ENCODE results near the gene PDPK1.
"Not testable (repeated sequence)": the region's sequence is repeated elsewhere in the genome, so short reads cannot be mapped to it uniquely, and the experiment has no call there.

Gene PDPK1

DNA sequence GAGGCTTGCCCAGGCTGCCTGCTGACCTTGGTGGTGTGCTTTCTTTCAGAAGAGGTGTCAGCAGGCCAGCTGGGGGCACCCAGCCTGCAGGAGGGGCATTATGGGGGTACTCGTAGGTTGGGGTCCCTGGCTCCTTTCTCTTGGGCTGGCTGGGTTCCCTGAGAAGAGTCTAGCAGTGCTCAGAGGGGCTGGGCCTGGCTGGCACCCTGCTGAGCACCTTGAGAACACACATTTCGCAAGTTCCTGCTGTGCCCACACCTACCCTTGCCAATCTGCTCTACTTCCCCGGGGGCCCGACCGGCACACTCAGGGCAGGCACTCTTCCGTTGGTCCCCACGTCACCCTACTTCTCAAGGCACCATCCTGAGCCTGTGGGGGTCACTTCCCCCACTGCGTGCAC is 11.7 kb upstream of the PDPK1 start:
- DNase-seq: no peak

DNA sequence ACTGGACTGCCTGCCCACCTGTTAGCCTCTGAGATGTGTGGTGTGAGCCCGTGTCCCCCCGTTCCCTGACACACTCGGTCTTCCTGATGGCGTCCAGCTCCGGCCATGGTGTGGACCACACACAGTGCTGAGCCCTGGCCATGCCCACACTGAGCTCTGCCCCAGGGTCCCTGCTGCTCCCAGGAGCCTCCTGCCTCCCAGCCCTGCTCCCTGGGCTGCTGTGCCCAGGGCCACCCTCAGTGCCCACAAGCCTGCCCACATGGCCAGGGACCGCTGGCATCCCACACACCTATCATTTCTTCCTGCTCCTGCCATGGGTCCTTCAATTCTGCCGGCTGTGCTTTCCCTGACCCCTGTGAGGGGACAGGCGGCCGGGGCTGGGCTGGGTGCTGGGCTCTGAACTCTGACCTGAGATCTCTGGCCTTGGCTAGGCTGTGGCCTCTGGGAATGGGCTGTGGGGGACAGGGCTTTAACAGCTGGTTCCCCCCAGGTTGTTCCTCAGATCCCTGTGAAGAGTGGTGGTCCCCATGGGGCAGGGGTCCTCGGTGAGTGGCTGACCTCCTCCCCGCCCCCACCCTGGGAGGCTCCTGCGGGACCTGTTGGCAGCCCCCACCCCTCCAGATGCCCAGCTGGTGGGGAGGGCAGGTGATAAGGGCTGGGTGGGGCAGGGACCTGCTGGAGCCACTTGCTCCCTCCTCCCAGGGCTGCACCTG is 10.6 kb upstream of the PDPK1 start:
- no peak for DNase-seq

DNA sequence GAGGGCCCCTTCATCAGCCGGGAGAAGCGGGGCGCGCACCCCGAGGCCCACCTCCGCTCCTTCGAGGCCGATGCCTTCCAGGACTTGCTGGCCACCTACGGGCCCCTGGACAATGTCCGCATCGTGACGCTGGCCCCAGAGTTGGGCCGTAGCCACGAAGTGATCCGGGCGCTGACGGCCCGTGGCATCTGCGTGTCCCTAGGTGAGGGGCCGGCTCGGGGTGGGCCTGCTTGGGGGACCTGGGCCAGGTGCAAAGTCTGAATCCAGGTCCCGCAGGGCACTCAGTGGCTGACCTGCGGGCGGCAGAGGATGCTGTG is 10.1 kb upstream of the PDPK1 start:
- no peak for DNase-seq

DNA sequence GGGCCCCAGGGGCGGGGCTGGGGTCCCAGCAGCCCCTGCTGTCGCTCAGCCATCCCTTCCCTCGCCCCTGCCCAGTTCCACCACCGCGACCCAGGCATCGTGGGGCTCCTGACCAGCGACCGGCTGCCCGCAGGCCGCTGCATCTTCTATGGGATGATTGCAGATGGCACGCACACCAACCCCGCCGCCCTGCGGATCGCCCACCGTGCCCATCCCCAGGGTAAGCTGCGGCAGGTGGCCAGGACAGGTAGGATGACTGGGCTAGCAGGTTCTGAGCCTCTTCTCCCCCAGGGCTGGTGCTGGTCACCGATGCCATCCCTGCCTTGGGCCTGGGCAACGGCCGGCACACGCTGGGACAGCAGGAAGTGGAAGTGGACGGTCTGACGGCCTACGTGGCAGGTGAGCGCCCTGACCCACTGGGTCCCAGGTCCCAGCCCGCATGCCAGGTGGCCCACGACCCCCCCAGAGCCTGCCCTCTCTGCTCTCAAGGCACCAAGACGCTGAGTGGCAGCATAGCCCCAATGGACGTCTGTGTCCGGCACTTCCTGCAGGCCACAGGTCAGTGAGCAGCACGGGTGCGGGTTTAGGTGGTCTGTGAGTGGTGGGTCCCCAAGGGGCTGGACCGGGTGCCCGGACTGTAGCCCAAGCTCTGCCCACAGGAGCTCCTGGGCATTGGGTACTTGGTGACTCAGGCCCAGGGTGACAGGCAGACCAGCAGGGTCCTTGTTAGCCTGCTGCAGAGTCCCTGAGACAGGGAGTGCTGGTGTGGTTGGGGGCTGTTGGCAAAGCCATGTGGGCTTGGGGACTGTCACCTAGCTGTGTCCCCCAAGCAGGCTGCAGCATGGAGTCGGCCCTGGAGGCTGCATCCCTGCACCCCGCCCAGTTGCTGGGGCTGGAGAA is 9.4 kb upstream of the PDPK1 start:
- DNase-seq: no peak

DNA sequence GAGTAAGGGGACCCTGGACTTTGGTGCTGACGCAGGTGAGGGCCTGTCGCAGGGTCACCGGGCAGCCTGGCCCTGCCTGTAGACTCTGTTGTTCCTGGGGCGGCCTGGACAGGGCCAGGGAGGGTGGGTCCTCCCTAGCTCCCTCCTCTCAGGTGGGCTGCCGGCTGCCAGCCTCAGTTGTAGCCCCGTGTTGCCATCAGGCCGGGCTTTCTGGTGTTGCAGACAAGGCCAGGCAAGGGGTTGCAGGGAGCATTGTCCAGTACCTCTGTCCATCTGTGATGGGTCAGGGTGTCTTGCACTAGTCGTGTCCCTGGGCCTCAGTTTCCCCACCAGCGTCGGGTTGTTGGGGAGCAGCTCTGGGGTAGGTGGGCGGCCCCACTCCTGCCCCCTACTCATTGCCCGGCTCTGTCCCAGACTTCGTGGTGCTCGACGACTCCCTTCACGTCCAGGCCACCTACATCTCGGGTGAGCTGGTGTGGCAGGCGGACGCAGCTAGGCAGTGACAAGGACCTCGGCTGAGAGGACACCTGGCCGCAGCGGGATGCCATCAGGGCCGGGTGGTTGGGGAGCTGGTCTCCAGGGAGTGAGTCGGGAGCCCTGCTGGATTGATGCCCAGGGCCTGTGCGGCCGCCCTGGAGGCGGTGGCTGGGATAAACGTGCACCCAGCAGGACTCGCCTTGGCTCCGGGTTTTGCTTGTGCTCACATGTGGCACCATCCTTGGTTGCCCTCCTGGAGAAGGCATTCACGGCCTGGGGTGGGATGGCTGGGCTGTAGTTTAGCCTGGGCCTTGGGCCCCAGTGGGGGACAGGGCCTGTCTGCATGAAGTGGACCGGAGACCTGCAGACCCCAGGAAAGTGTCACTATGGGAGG is 8.5 kb upstream of the PDPK1 start:
- DNase-seq: no peak

DNA sequence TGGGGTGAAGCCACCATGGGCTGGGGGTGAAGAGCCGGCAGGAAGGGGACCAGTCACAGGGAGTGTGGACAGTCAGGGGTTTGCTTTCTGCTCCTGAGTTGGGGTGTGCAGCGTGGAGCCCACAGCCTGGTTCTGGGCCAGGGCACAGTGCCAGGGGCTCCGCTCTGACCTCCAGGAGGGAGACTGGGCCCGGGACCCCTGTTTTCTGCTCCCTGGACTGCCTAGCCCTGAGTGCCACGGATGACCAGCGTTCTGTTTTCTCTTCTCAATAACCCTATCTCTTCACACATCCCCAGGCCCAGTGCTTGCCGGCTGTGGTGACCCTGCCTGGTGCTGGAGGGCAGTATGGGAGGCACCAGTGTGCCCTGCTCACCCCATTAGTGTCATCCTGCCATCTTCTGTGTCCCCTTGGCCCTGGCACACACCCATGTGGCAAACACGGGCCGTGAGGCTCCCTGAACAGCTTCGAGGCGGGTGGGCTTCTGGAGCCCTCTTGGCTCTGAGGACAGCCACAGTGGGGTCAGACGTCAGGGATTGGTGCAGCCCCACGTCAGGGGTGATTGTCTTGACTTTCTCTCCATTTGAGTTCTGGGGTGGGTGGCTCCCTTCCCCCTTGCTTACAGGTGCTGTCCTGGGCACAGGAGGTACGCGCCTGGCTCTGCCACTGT is 7.7 kb upstream of the PDPK1 start:
- no peak for DNase-seq

DNA sequence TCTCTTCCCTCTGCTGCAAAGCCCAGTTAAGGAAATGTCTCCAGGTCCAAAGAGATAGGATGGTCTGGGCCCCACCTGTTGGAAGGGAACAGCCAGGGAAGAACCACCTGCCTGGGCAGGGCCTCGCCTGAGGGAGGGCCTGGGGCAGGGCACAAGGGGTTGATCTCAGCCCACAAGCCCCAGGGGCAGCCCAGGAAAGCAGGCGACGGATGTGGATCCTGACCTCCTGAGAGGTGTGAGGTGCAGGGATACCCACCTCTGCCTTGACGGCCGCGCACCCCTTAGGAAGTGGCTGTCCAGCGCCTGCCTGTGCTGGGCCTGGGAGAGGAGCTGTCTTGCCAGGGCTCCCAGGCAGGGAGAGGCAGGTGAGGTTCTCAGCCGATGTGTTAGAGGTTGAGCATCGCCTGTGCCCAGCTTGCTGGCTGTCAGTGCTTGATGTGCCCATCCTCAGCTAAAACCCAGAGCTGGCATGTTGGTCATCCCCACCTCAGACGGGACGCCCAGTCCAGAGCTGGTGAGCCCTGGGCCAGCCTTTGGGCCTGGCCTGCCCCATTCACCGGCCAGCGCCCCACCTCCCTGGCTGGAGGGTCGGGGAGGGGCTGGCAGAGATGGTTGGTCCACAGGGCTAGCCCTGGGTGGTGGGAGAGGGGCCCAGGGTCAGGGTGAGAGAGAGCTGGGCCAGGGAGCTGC is 7.0 kb upstream of the PDPK1 start:
- DNase-seq: no peak

DNA sequence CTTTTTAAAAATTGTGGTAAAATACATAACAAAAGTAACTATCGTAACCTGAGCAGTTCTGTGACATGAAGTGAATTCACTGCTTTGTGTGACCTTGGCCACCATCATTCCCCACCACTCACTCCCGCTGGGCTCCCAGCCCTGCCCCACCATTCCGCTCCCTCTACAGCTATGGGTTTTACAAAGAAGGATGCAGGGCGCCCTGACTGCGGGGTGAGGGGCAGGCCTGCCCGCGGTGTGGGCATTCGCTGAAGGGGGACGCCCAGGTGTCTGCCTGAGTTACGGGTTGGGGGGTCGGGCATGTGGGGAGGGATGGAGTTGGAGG is 6.5 kb upstream of the PDPK1 start, which contains the start of gene CEMP1:
TSS of gene CEMP1 (minus strand) at position 38 of the 325 bp plus-strand sequence. CDS start 335 bp downstream, outside the sequence.
- DNase-seq: no peak

DNA sequence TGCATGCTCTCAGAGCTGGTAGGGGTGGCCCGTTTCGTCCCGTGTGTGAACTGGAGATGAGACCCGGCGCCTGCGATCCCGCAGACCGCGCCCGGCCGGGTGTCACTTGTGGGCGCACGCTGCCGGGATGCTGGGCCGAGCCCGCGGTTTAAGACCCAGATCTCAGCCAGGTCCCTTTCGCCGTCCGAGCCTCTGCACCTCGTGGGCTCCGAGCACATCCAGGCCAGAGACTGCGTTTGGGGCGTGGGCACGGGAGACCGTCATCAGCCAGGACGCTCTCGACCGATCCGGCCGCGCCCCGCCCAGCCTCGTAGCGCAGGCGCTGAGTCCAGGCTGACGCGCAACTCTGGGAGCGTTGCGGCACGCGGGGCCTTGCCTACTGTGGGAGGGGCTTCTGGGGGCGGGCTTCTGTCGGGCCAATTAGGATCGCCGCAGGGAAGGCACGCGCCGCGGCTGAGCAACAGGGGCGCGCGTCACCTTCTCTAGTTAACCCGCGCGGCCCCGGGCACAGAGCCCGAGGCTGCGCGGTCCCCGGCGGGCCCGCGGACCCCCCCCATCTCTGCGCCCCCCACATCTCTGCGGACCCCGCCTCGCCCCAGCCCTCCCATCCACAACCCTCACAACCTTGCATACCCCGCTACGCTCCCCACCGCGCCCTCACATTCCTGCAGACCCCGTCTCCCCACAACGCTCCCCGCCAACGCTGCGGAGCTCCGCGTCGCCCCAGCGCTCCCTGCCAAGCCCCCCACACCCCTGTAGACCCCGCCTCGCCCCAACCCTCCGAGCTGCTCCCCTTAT is 5.9 kb upstream of the PDPK1 start:
- DNase-seq: peak; percentile 97

DNA sequence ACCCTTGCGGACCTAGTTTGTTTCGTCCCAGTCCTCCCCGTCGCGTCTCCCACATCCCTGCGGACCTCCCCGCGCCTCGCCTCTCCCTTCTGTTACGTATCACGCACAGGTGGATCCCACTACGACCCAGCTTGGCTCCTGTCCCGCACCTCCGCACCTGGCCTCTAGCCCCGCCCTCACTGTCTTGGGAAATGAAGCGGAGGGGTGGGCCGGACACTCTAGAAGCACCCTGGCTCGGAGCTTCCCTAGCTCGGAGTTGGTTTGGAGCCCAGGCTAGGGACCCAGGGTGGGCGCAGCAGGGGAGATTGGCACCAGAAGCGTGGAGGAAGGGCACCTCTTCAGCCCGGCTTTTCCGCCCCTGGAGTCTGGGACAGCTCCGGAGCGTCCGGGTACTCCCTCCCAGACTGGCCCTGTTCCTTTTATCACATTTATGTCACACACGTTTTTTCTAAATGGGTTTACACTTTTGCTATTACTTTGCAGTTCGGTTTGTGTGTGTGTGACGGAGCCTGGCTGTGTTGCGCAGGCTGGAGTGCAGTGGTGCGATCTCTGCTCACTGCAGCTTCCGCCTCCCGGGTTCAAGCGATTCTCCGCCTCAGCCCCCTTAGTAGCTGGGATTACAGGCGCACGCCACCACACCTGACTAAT is 5.2 kb upstream of the PDPK1 start:
- peak; percentile 50 for DNase-seq

DNA sequence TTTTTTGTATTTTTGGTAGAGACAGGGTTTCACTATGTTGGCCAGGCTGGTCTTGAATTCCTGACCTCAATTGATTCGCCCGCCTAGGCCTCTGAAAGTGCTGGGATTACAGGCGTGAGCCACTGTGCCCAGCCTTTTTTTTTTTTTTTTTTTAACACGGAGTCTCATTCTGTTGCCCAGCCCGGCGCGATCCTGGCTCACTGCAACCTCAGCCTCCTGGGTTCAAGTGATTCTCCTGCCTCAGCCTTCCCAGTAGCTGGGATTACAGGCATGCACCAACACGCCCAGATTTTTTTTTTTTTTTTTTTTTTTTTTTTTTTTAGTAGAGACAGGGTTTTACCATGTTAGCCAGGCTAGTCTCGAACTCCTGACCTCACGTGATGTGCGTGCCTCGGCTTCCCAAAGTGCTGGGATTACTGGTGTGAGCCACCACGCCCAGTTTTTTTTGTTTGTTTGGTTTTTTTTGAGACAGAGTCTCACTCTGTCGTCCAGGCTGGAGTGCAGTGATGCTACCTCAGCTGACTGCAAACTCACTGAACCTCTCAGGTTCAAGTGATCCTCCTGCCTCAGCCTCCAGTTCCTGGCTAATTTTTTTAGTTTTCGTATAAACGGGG is 4.6 kb upstream of the PDPK1 start:
- DNase-seq: not testable (repeated sequence)

DNA sequence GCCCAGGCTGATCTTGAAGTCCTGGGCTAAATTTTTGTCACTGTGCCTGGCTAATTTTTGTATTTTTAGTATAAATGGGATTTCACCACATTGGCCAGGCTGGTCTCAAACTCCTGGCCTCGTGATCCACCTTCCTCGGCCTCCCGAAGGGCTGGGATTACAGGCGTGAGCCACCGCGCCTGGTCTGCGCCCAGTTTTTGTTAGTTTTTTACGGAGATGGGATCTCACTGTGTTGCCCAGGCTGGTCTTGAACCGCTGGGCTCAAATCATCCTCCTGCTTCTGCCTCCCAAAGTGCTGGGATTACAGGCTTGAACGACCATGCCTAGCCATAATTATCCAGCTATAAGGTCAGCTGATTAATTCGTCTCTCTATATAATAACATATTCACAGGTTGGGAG is 3.9 kb upstream of the PDPK1 start:
- DNase-seq: no peak

DNA sequence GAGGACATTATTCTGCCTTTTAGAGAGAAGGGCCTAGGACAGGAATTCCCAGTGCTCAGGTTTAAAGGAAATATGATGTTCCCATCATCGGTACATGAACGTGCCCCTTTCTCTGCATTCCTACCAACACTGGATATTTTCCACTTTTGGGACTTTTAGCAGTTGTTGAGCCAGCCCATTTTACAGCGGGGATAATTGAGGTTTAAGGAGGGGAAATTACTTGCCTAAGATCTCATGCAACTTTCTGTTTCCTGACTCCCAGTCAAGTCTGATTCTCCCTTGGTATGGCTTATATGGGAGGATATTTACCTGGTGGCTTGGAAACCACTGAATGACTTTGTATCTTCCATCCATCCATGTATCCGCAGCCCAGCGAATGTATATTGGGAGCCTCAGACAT is 3.5 kb upstream of the PDPK1 start:
- DNase-seq: not testable (repeated sequence)

DNA sequence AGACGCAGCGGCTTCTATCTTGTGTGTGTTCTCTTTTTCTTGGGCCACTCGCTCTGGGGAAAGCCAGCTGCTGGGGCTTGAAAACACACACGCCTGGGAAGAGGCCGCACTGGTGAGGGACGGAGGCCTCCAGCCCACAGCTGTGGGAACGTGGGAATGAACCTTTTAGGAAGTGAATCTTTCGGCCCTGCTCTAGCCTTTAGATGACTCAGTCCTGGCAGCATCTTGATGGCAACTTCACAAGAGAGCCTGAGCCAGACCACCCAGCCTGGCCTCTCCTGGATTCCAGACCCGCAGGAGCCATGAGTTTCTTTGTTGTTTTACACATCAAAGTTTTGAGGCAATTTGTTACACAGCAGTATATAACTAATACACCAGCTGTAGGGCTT is 2.2 kb upstream of the PDPK1 start:
- DNase-seq: no peak

DNA sequence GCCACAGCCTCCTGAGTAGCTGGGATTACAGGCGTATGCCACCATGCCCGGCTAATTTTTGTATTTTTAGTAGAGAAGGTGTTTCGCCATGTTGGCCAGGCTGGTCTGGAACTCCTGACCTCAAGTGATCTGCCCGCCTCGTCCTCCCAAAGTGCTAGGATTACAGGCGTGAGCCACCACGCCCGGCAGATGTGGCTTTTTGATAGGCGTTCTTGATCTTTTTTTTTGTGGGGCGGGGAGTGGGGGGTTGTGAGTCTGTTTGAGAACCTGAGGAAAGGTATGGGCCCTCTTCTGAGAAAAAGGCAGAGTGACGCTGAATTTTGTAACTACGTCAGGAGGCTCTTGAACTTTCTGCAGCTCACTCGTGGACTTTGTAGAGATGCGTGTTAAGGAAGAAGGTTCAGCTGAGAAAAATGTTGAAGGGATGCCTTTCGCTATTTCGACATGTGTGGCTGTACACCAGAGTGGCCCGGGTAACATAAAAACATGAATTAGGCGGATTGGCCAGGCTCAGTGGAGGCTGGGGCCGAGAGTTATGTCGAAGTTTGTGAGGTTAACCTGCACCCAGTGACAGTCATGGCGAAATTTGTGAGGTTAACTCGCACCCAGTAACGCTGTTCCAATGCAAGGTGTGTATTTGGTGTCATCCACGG is 1.5 kb downstream of the PDPK1 start:
- not testable (repeated sequence) for DNase-seq

DNA sequence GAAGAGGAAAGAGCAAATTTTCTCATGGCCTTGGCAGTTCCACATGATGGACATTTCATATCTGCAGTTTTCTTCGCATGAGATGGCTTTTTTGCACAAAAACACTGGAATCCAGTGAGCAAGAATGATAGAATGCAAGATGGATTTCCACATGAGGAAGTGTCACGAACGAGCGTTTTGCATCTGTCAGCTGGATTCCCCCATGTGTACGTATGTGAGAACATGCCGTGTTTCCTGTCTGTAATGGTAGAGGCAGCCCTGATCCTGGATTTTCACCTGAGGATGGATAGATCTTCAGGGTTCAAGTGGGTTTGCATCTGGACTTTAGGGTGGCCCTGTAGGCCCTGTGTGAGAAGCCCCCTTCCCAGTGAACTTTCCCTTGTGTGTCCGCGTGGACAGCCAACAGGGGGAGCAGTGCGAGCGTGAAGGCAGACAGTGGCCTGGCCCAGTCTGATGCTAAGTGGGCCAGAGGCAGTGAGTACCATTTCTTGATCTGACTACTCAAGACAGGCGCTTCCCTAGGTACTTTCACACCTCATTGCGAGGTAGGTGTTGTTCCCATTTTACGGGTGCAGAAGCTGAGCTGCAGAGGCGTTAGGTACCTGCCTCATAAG is 2.1 kb downstream of the PDPK1 start:
- not testable (repeated sequence) for DNase-seq

DNA sequence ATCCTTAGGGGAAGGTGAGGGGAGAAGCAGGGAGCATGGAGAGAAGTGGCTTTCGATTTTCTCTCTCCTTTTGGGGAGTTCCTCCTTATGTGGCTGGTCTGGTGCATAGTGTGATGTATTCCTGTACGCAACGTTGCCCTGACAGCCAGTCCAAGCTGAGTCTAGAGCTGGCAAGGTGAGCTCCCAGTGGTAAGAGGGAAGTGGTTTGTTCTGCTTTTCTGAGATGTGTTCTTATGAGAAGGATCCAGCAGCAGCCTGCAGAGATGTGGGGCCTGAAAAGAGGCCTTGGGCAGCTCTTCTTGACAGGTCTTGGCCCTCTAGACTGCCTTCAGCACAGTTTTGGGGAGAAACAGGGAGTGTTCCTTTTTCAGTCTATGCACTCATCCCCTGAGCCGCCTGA is 3.1 kb downstream of the PDPK1 start:
- not testable (repeated sequence) for DNase-seq

DNA sequence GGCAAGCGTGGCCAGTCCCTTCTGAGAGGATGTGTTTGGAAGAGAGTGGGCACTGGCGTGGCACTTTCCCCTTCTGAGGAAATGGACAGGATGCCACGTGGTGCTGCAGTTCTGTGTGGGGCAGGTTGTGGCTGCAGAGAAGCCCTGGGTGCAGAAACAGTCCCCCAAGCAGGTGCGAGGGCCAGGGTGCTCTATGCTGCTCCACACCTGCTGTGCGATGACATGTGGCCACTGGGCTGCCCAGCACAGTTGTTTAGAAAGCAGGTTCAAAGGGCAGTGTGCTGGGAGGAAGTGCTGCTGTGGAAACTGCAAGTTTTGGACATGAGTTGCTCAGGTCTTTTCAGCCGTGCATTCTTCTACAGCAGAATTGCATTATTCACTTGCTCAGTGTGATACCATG is 3.6 kb downstream of the PDPK1 start:
- DNase-seq: not testable (repeated sequence)

DNA sequence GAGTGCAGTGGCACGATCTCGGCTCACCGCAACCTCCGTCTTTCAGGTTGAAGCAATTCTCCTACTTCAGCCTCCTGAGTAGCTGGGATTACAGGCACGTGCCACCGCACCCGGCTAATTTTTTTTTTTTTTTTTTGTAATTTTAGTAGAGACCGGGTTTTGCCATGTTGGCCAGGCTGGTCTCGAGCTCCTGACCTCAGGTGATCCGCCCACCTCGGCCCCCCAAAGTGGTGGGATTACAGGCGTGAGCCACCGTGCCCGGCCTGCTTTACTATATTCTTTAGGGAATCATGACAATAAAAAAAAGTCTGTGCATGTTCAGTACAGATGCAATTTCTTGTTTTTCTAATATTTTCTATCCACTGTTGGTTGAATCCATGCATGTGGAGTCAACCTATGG is 6.0 kb downstream of the PDPK1 start:
- DNase-seq: not testable (repeated sequence)

All from activated effector memory CD4-positive, alpha-beta T cell treated with Interleukin-2 at 50 U/mL for 16 hours (primary cell).